ENCODE results near the gene GCFC2.

The GCFC2 gene

DNA sequence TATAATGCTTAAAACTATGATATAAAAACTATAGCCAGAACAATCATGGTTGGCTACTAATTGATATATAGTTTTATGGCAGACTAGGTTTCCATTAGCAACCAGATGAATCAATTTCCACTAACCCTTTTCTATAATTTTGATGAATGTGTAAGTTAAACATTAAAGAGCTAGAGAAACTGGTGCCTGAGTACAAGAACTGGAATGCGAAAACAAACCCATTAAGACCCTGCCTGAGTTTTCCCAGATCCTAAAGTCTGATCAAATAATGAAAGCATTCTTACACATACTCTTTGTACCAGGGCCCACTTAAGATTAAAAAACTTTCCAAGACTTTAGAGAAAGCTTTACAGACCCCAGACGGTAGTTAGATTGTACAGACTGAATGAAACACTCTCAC, 42.8 kb downstream of the GCFC2 start:
- TF ChIP-seq, protein P1, sequence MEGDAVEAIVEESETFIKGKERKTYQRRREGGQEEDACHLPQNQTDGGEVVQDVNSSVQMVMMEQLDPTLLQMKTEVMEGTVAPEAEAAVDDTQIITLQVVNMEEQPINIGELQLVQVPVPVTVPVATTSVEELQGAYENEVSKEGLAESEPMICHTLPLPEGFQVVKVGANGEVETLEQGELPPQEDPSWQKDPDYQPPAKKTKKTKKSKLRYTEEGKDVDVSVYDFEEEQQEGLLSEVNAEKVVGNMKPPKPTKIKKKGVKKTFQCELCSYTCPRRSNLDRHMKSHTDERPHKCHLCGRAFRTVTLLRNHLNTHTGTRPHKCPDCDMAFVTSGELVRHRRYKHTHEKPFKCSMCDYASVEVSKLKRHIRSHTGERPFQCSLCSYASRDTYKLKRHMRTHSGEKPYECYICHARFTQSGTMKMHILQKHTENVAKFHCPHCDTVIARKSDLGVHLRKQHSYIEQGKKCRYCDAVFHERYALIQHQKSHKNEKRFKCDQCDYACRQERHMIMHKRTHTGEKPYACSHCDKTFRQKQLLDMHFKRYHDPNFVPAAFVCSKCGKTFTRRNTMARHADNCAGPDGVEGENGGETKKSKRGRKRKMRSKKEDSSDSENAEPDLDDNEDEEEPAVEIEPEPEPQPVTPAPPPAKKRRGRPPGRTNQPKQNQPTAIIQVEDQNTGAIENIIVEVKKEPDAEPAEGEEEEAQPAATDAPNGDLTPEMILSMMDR (IDR thresholded peaks at IDR 0.05; ENCODE audit: insufficient read depth, low read length, missing control alignments): no peak
- ChIA-PET POLR2A (no interaction called here), CTCF (interaction anchor here (0.7 to 7.5 kb wide), 3 partner anchors 10 to 23 kb away, joined by 3 to 73 read pairs (median 4); no protein-coding TSS in a partner anchor)
- no peak for DNase-seq (ENCODE audit: low read depth, low spot score)
- no peak overlapping the region for H3K4me3 ChIP-seq (ENCODE audit: low read depth, low read length)

DNA sequence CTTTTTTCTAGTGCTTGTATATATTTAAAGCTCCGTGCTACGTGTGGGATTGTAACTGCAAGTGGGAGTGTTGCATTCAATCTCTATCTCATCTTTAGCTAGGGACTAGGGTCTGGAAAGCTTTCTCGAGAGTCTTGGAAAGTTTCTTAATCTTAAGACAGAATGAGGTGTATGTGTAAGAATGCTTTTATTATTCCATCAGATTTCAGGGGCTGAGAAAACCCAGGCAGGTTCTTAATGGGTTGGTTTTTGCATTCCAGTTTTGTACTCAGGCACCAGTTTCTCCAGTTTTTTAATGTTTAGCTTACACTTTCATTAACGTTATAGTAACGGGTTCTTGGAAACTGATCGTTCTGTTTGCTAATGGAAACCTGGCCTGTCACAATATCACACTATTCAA, 43.8 kb downstream of the GCFC2 start:
- no peak for DNase-seq (ENCODE audit: low read depth, low spot score)
- ChIA-PET POLR2A (no interaction called here), CTCF (interaction anchor here (7.5 kb wide), 1 partner anchor 11 kb away, joined by 73 read pairs; no protein-coding TSS in a partner anchor)
- H3K4me3 ChIP-seq (ENCODE audit: low read depth, low read length): no peak overlapping the region
- TF ChIP-seq, protein P1 (IDR thresholded peaks at IDR 0.05; ENCODE audit: insufficient read depth, low read length, missing control alignments): no peak

DNA sequence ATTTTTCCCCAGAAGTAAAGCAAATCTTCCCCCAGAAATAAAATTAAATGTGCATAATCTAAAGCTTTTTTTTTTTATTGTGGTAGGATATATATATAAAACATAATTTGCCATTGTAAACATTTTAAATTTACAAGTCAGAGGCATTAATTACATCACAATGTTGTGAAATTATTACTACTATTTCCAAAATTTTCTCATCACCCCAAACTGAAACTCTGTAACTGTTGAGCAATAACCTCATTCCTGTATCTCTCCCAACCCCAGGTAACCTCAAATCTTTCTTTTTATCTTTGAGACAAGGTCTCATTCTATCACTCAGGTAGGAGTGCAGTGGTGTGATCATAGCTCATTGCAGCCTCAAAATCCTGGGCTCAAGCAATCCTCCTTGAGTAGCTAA, 52.9 kb downstream of the GCFC2 start:
- TF ChIP-seq, protein P1 (IDR thresholded peaks at IDR 0.05; ENCODE audit: insufficient read depth, low read length, missing control alignments): no peak
- H3K4me3 ChIP-seq (ENCODE audit: low read depth, low read length): no peak overlapping the region
- DNase-seq (ENCODE audit: low read depth, low spot score): no peak
- ChIA-PET CTCF (interaction anchor here (1.4 to 4.9 kb wide), 3 partner anchors 10 to 19 kb away, joined by 3 to 21 read pairs (median 4); no protein-coding TSS in a partner anchor), POLR2A (interaction anchor here (0.6 kb wide), 1 partner anchor 10 kb away, joined by 3 read pairs; no protein-coding TSS in a partner anchor)

DNA sequence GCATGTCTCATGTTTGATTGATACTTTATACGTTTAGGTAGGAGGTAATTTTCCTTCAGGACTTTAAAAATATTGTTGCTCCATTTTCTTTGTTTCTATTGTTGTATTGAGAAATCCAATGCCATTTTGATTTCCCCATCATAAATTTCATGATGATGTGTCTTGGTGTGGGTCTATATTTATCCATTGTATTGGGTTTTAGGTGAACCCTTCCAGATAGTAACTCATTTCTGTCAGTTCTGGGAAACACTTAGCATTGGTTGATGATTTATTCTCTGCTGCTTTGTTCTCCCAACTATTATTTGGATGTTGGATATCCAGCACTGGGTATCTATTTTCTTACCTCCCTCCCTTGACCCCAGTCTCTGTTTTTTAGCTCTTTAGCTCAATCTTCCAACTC, 54.2 kb downstream of the GCFC2 start:
- H3K4me3 ChIP-seq (ENCODE audit: low read depth, low read length): no peak overlapping the region
- TF ChIP-seq, protein P1 (IDR thresholded peaks at IDR 0.05; ENCODE audit: insufficient read depth, low read length, missing control alignments): no peak
- POLR2A ChIA-PET: no interaction called here
- DNase-seq (ENCODE audit: low read depth, low spot score): no peak
- CTCF ChIA-PET: interaction anchor here (1.4 to 4.9 kb wide), 6 partner anchors 9 to 191 kb away, joined by 3 to 21 read pairs (median 4); no protein-coding TSS in a partner anchor

DNA sequence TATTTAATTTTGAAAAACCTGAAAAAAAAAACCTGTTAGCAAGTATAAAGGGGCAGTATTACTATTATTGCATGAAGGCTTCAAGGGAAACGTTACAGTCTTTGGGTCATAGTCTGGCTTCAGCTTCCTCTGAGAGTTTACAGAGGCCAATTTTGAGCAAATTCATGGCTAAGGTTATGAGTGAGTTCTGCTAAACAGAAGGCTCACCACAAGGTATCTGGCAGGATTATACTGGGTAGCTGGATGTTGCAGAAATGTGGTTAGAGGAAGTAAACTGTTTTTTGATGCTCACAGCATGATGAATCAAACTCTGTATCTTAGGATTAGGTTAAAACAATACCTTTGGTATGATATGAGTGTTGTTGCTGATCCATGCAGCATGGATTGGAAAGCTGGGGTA, 54.9 kb downstream of the GCFC2 start:
- POLR2A ChIA-PET: no interaction called here
- TF ChIP-seq, protein P1 (IDR thresholded peaks at IDR 0.05; ENCODE audit: insufficient read depth, low read length, missing control alignments): no peak
- DNase-seq (ENCODE audit: low read depth, low spot score): no peak
- H3K4me3 ChIP-seq (ENCODE audit: low read depth, low read length): no peak overlapping the region
- CTCF ChIA-PET: interaction anchor here (1.5 to 4.9 kb wide), 5 partner anchors 10 to 191 kb away, joined by 3 to 21 read pairs (median 4); partner anchors contain the start of gene MRPL19

DNA sequence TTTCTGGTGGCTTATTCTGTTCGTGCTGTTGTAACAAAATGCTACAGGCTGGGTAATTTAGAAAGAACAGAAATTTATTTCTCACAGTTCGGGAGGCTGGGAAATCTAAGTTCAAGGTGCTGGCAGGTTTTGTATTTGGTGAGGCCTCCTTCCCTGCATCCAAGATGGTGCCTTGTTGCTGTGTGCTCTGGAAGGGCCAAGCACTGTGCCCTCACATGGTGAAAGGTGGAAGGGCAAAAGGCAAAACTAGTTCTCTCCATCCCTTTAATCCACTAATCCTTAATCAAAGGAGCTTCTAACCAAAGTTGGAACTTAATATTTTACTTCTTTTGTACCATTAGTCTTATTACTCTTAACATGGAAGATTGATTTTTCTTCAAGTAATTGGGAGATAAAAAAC, 56.7 kb downstream of the GCFC2 start:
- POLR2A ChIA-PET: no interaction called here
- TF ChIP-seq, protein P1 (IDR thresholded peaks at IDR 0.05; ENCODE audit: insufficient read depth, low read length, missing control alignments): no peak

More for the DNA sequence above, 56.7 kb downstream of the GCFC2 start:
- CTCF ChIA-PET: interaction anchor here (0.8 to 4.9 kb wide), 4 partner anchors 10 to 35 kb away, joined by 3 to 21 read pairs (median 3); no protein-coding TSS in a partner anchor
- H3K4me3 ChIP-seq (ENCODE audit: low read depth, low read length): no peak overlapping the region
- no peak for DNase-seq (ENCODE audit: low read depth, low spot score)

Measured in AG04449 (cell line).